ENCODE measurements around the gene CAPN15. TPM values are rescaled to one million over a fixed set of nuclear protein-coding genes. Genes with fewer than 3 reads are reported as not detected.
A peak's percentile ranks its signal among the peaks of the same experiment; 100 is the strongest.

CAPN15 gene
- total RNA-seq, 1 donor from 2014 or later, result 50.5 TPM

- DNase-seq, result peak; percentile 46
Measured at GRCh38 chr16:546909-547770, 19.6 kb downstream of the CAPN15 start.

GRCh38 chr16:548586-548985 is 21.1 kb downstream of the CAPN15 start:
- no peak for DNase-seq

GRCh38 chr16:549544-550263 is 22.2 kb downstream of the CAPN15 start:
- DNase-seq, result no peak

GRCh38 chr16:551210-551609 is 23.7 kb downstream of the CAPN15 start:
- no peak for DNase-seq

GRCh38 chr16:552171-552570 is 24.7 kb downstream of the CAPN15 start:
- DNase-seq, result no peak

GRCh38 chr16:553601-554296 is 26.2 kb downstream of the CAPN15 start:
- DNase-seq, result no peak

- DNase-seq, result no peak
Measured at GRCh38 chr16:554297-554621, 26.7 kb downstream of the CAPN15 start.

GRCh38 chr16:554640-555365 is 27.3 kb downstream of the CAPN15 start:
- peak; percentile 62 for DNase-seq

GRCh38 chr16:555528-556473 is 28.3 kb downstream of the CAPN15 start:
- DNase-seq, result no peak

GRCh38 chr16:556474-557173 is 29.1 kb downstream of the CAPN15 start:
- DNase-seq, result no peak

GRCh38 chr16:557463-558297 is 30.2 kb downstream of the CAPN15 start:
- DNase-seq, result no peak

GRCh38 chr16:558298-559020 is 30.9 kb downstream of the CAPN15 start:
- DNase-seq, result no peak

GRCh38 chr16:559021-559380 is 31.5 kb downstream of the CAPN15 start:
- no peak for DNase-seq

- no peak for DNase-seq
Measured at GRCh38 chr16:559411-560203, 32.1 kb downstream of the CAPN15 start.

GRCh38 chr16:560204-560700 is 32.7 kb downstream of the CAPN15 start, which contains the start of gene PRR35:
TSS of gene PRR35 (plus strand) at chr16:560394. CDS start at chr16:563295, 2,901 bp downstream.
- no peak for DNase-seq

GRCh38 chr16:560701-561412 is 33.3 kb downstream of the CAPN15 start:
- no peak for DNase-seq

- DNase-seq, result no peak
Measured at GRCh38 chr16:561413-561794, 33.9 kb downstream of the CAPN15 start.

Data from dermis blood vessel endothelial cell (primary cell).